ENCODE results near the gene TLCD3B. TPM values are rescaled to one million over a fixed set of nuclear protein-coding genes. Genes with fewer than 3 reads are reported as not detected.

Gene TLCD3B
- total RNA-seq, 1 donor from 2014 or later: not detected

GRCh38 chr16:30009990-30010843 lies 20.9 kb downstream of the TLCD3B start:
- intact Hi-C loops (cut with DNase I): loop anchor here (10.0 kb wide), 1 partner anchor 145 kb away; the partner anchor contains the start of gene CDIPT

GRCh38 chr16:30009085-30009862 lies 21.8 kb downstream of the TLCD3B start:
- no peak for DNase-seq (ENCODE audit: missing footprints)
- intact Hi-C loops (cut with DNase I): loop anchor here (10.0 kb wide), 1 partner anchor 144 kb away; the partner anchor contains the start of gene CDIPT
- no peak for ATAC-seq

More at GRCh38 chr16:30009990-30010843, 20.9 kb downstream of the TLCD3B start:
- DNase-seq (ENCODE audit: missing footprints) (peak; percentile 58), ATAC-seq (no peak)

- intact Hi-C loops (cut with DNase I): loop anchor here (10.0 kb wide), 1 partner anchor 143 kb away; the partner anchor contains the start of gene CDIPT
- DNase-seq (ENCODE audit: missing footprints) (peak; percentile 59), ATAC-seq (no peak)
Measured at GRCh38 chr16:30007378-30007895, 23.6 kb downstream of the TLCD3B start.

GRCh38 chr16:30006659-30007377 lies 24.3 kb downstream of the TLCD3B start:
- intact Hi-C loops (cut with DNase I): loop anchor here (10.0 kb wide), 1 partner anchor 142 kb away; the partner anchor contains the start of gene CDIPT
- no peak for ATAC-seq
- DNase-seq (ENCODE audit: missing footprints): peak; percentile 69

- DNase-seq (ENCODE audit: missing footprints) (peak; percentile 55), ATAC-seq (peak; percentile 9)
- intact Hi-C loops (cut with DNase I): loop anchor here (10.0 kb wide), 1 partner anchor 141 kb away; the partner anchor contains the start of gene CDIPT
Measured at GRCh38 chr16:30006095-30006473, 25.0 kb downstream of the TLCD3B start.

- DNase-seq (ENCODE audit: missing footprints): peak; percentile 53
- intact Hi-C loops (cut with DNase I): loop anchor here (10.0 kb wide), 1 partner anchor 141 kb away; the partner anchor contains the start of gene CDIPT
- ATAC-seq: peak; percentile 35
Measured at GRCh38 chr16:30005341-30006094, 25.6 kb downstream of the TLCD3B start.

GRCh38 chr16:30004811-30005242 lies 26.2 kb downstream of the TLCD3B start:
- ATAC-seq (no peak), DNase-seq (ENCODE audit: missing footprints) (peak; percentile 26)
- intact Hi-C loops (cut with DNase I): loop anchor here (10.0 kb wide), 1 partner anchor 140 kb away; the partner anchor contains the start of gene CDIPT

- DNase-seq (ENCODE audit: missing footprints) (peak; percentile 51), ATAC-seq (no peak)
- intact Hi-C loops (cut with DNase I): loop anchor here (10.0 kb wide), 1 partner anchor 140 kb away; the partner anchor contains the start of gene CDIPT
Measured at GRCh38 chr16:30004424-30004776, 26.7 kb downstream of the TLCD3B start.

- ATAC-seq (no peak), DNase-seq (ENCODE audit: missing footprints) (peak; percentile 27)
- intact Hi-C loops (cut with DNase I): loop anchor here (10.0 kb wide), 1 partner anchor 139 kb away; the partner anchor contains the start of gene CDIPT
Measured at GRCh38 chr16:30003670-30004423, 27.2 kb downstream of the TLCD3B start.

- ATAC-seq (no peak), DNase-seq (ENCODE audit: missing footprints) (peak; percentile 67)
- intact Hi-C loops (cut with DNase I): loop anchor here (10.0 kb wide), 1 partner anchor 138 kb away; the partner anchor contains the start of gene CDIPT
Measured at GRCh38 chr16:30002614-30003346, 28.3 kb downstream of the TLCD3B start.

- intact Hi-C loops (cut with DNase I): loop anchor here (10.0 kb wide), 1 partner anchor 136 kb away; the partner anchor contains the start of gene CDIPT
- ATAC-seq: no peak
- peak; percentile 58 for DNase-seq (ENCODE audit: missing footprints)
Measured at GRCh38 chr16:30000735-30001631, 30.1 kb downstream of the TLCD3B start.

GRCh38 chr16:29999605-30000004 lies 31.5 kb downstream of the TLCD3B start:
- no peak for DNase-seq (ENCODE audit: missing footprints)
- no peak for ATAC-seq
- intact Hi-C loops (cut with DNase I): loop anchor here (5.0 to 10.0 kb wide), 2 partner anchors 135 to 1057 kb away; partner anchors contain the start of gene CDIPT

- intact Hi-C loops (cut with DNase I): loop anchor here (1.0 to 5.0 kb wide), 2 partner anchors 35 to 1055 kb away; partner anchors contain the start of gene TMEM219
- DNase-seq (ENCODE audit: missing footprints): no peak
Measured at GRCh38 chr16:29996766-29997250, 34.3 kb downstream of the TLCD3B start.

GRCh38 chr16:29995911-29996765 lies 34.9 kb downstream of the TLCD3B start, which contains the start of gene INO80E:
INO80E (plus strand) TSS chr16:29996241; CDS start chr16:29996311, 70 bp downstream.
- DNase-seq (ENCODE audit: missing footprints) (peak; percentile 99), ATAC-seq (peak; percentile 99)
- intact Hi-C loops (cut with DNase I): loop anchor here (1.0 to 5.0 kb wide), 3 partner anchors 19 to 1054 kb away; partner anchors contain the start of gene TMEM219

More at GRCh38 chr16:29996766-29997250, 34.3 kb downstream of the TLCD3B start:
- no peak for ATAC-seq
